ENCODE results near the gene SOX18.

- TF ChIP-seq POLR2AphosphoS5 (IDR thresholded peaks at IDR 0.05; ENCODE audit: borderline replicate concordance, low read depth, low read length), result no peak
- no peak for TF ChIP-seq EZH2 (IDR thresholded peaks at IDR 0.05)
These were observed 28.6 kb upstream of the SOX18 start for GRCh38 chr20:64077876-64078551.
